Activated T-helper 1 cell treated with anti-CD3 and anti-CD28 coated beads, Interleukin-2, amount 50 U/mL, for 16 hours (primary cell): ENCODE results near the gene DYRK1B.
"Not testable (repeated sequence)": the region's sequence is repeated elsewhere in the genome, so short reads cannot be mapped to it uniquely, and the experiment has no call there.

ENCODE experiments used
- DNase-seq, 2 donors: peaks; one replicate each; pipeline ENCODE4 v3.0.0-alpha.2; 2020; ENCODE audit warnings: low read depth in 1 of 2, low spot score in 1 of 2

The DYRK1B gene

GRCh38 chr19:39833464-39834286 is at the start of gene DYRK1B:
DYRK1B (minus strand) TSS chr19:39834162; CDS start chr19:39831867, 2,295 bp downstream.
- peak; percentile 95 to 96 for DNase-seq

DNA sequence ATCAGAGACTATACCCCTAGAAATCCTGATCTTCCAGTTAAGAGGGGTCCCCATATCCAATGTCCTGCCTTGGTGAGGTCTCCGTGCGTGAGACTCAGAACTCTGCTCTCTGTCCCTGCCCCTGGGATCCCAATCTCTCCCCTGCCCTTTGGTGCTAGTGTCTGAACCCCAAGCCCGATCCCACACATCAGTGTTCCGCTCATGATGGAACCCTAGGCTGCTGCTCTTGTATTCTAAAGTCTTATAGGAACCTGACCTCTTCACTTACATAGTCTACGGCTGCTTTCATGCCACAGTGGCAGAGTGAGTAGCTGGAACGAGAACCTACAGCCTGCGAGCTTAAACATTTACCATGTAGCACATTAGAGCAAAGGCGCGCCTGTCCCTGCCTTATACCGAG is 48.7 kb upstream of the DYRK1B start:
- DNase-seq = not testable (repeated sequence)

DNA sequence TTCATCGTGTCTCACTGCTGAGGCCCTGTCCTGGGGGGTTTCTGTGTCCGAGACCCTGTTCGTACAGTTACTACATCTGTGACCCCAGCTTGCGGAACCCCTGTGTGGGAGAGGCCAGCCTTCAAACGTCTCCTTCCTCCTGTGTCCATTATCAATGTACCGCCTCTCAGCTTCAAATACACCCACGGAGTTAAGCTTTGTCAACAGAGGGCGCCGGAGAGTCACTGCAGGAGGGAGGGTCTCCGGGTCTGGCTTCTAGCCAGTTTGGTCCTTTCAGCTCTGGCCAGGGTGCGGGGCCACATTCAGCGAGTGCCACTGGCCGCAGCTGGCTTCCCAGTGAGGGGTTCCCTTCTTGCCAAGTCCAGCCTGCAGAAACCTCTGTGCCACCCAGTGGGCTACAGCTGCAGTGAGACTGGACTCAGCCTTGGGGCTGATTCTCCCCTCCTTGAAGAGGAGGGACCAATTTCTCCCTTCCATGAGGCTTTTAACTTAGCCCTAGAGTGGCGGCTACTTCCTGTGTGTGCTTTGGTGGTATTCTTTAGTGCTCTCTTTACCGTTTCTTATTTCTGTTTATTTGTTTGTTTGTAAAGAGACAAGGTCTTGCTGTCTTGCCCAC is 47.6 kb upstream of the DYRK1B start:
- not testable (repeated sequence) for DNase-seq

DNA sequence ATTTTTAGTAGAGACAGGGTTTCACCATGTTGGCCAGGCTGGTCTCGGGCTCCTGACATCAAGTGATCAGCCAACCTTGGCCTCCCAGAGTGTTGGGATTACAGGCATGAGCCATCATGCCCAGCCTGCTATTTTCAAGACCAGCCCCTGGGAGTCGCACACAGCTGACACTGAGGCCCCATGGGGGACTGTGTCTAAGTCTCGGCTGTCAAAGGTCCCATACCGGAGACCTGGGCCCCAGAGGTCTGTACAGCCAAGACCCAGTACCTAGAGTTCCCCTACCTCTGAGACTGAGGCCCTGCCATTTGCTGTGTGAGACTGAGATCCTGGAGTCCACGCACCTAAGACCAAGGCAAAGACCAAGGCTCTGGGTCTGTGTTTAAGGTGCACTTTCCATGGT is 46.3 kb upstream of the DYRK1B start:
- DNase-seq = not testable (repeated sequence)

DNA sequence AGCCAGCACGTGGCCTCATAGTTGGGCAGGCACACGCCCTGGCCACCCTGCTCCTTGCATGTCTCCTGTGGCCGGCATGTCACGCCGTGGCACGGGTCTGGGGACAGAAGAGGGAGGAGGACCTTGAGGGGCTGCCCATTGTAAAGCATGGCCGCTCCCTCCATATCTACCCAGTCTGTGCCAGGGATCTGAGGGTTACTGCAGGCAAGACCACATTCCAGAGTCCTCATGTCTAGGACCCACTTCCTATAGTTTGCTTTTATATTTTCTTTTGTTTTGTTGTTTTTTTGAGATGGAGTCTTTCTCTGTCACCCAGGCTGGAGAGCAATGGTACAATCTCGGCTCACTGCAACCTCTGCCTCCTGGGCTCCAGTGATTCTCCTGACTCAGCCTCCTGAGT is 45.8 kb upstream of the DYRK1B start:
- DNase-seq = not testable (repeated sequence)

DNA sequence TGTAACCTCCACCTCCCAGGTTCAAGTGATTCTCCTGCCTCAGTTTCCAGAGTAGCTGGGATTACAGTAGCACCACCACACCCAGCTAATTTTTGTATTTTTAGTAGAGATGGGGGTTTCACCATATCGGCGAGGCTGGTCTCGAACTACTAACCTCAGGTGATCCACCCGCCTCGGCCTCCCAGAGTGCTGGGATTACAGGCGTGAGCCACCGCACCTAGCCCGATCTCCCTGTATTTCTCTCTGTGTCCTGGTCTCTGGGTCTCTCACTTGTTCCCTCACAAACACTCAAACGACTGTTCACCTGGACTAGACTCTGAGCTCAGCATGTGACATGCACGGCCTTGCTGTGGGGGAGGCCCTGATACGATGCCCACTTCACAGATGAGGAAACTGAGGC is 44.9 kb upstream of the DYRK1B start:
- DNase-seq = not testable (repeated sequence)

GRCh38 chr19:39878398-39878797 is 44.4 kb upstream of the DYRK1B start:
- no peak for DNase-seq

DNA sequence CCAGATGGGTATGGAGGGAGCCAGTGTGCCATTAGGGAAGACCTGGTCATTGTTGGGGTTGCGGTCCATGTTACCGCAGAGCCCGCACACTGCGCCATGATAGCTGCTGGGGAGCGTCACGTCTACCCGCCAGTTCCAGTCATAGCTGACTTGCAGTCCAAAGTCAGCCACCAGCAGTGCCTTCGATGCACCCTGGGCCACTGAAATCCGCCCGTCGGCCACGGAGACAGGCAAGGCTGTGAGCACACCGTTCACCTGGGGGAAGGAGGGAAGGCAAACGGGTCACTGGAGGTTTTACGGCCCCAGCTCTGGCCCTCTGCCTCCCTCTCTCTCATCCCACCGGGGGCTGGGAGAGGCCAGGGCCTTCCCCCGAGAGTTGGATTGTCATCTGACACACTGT is 44.0 kb upstream of the DYRK1B start:
- not testable (repeated sequence) for DNase-seq

GRCh38 chr19:39877488-39877887 is 43.5 kb upstream of the DYRK1B start:
- not testable (repeated sequence) for DNase-seq

- DNase-seq = not testable (repeated sequence)
Observed at GRCh38 chr19:39876486-39876885, 42.5 kb upstream of the DYRK1B start.

DNA sequence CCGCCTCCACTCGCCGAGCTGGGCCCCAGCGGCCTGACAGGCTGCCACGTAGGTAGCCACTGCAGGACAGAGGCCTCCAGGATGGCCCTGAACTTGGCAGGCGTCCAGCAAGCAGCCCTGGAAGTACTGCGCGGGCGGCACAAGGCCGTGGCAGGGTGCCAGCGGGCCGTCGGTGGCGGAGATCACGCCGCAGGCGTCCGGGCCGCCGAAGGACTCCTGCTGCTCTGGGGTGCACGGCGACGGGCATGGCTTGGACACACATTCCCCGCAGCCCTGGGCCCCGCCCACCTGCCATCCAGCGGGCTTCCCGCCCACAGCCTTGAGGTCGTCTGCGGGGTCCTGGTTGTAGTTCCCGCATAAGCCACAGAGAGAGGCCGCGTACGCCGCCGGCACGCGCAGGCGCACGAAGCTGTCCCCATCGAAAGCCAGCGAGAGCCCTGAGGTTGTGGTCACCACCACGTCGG is 41.5 kb upstream of the DYRK1B start:
- DNase-seq = not testable (repeated sequence)

- DNase-seq = no peak
Observed at GRCh38 chr19:39874404-39874803, 40.4 kb upstream of the DYRK1B start.

DNA sequence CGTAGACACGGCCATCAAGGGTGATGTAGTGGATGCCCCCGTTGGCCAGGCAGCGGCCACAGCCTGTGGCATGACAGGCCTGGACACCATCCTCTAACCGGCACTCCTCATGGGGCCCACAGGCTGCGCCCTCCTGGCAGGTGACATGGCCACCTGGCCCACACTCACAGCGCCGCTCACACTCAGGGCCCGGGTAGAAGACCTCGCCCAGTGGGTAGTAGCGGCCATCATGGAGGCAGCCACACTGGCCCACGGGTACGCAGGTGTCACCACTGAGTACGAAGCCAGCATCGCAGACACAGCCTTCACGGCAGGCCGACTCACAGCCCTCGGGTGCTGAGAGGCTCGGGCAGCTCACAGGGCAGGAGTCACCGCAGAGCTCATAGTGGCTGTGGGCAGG is 39.4 kb upstream of the DYRK1B start:
- DNase-seq = no peak

DNA sequence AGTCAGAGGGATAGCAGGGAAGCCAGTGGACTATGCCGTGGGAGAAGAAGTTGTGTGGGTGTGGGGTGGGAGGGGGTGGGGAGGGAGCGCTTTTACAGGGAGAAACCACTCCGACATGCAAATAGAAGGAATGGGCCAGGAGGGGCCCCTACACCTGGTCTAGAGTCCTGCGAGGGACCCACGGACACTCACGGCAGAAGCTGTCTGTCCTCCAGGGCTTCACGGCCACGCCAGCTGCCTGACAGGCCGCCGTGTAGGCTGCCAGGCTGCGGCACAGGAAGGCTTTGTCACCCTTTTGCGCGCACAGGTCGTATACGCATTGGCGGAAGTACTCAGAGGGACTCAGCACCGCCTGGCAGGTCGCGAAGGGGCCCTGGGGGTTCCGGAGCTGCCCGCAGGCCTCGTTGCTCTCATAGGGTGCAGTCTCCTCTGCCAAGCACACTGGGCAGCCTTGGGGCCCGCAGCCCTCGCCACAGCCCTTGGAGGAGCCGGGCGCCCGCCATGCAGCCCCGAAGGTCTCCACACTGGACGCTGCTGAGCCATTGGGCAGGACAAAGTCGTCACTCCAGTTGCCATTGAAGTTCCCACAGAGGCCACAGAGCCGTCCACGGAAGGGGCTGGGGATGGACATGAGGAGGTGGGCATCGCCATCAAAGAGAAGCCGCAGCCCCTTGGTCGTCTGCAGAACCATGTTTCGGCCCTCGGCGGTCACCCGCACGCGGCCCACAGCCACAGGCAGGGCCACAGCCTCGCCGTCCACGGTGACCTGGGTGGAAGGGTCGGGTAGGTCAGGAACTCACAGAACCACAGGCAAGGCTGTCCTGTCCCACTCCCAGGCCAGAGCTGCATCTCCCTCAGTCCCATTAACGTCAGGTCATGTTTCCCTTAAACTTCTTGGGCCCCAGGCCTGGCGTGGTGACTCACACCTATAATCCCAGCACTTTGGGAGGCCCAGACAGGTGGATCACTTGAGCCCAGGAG is 38.2 kb upstream of the DYRK1B start:
- no peak for DNase-seq

DNA sequence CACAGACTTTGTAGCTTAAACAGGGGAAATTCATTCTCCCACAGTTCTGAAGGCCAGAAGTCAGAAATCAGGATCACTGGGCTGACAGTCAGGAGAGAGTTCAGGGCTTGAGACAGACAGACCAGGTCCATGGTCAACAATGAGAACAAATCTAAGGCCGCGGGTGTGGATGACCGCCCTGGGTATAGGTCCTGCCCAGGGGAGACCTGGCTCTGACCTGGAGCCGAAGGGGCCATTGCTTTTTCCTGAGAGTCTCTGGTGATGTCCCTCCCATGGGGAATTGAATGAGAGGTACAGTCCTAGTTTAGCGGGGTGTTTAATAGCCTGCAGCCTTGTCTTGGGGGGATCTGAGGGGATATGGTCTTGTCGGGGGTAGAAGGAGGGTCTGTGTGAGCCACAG is 37.4 kb upstream of the DYRK1B start:
- DNase-seq = no peak

GRCh38 chr19:39870171-39870971 is 36.4 kb upstream of the DYRK1B start:
- DNase-seq = no peak

GRCh38 chr19:39867952-39868351 is 34.0 kb upstream of the DYRK1B start:
- DNase-seq = no peak

DNA sequence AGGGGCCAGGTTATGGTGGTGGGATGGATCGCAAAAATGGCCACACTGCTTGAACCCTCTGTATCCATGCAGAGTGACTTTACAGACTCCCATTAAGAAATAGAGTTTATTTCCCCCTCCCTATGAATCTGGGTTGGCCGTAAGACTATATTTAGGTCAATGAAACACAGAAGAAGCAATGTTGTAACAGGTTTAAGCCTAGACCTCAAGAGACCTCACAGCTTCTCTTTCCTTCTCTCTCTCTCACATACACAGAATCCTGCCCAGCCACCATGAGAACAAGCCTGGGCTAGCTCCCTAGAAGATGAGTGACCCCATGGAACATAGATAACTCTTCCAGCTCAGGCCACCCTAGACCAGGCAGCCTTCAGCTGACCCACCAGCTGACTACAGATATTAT is 33.2 kb upstream of the DYRK1B start:
- DNase-seq = no peak

- no peak for DNase-seq
Observed at GRCh38 chr19:39865953-39866352, 32.0 kb upstream of the DYRK1B start.

- DNase-seq = no peak
Observed at GRCh38 chr19:39865186-39865585, 31.2 kb upstream of the DYRK1B start.
